Globus pallidus (tissue), 1 donor: Measurements from ENCODE around the gene GRAMD1C.

ENCODE experiments used
- DNase-seq: peaks from one replicate; pipeline ENCODE4 v3.0.0-alpha.2; 2015; ENCODE audit warnings: low spot score

The GRAMD1C gene

DNA sequence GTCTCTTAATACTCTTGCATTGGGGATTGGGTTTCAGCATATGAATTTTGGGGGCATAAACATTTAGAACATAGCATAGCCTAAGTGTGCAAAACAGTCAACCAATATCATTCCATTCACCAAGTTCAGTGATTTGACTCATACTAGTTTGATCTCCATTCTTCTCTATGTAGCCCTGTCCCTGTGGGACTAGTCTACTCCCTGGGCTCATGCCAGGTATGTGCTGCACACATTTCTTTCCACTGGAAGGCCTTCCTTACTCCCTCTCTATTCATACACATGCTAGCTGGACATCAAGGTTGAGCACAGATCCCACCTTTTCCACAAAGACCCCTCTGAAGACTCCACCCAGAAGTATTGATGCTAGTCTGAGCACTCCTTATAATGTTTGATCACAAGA, 114.3 kb downstream of the GRAMD1C start:
- no peak for DNase-seq

DNA sequence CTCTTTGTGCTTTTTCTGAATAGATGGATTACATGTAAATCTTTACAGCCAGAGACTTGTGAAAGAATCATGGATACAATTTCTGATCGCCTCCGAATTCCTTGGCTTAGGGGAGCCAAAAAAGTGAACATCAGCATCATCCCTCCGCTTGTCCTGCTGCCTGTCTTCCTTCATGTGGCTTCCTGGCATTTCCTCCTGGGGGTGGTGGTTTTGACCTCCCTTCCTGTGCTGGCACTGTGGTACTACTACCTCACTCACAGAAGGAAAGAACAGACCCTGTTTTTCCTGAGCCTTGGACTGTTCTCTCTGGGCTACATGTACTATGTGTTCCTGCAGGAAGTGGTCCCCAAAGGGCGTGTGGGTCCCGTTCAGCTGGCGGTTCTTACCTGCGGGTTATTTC, 115.1 kb downstream of the GRAMD1C start:
- DNase-seq = no peak

DNA sequence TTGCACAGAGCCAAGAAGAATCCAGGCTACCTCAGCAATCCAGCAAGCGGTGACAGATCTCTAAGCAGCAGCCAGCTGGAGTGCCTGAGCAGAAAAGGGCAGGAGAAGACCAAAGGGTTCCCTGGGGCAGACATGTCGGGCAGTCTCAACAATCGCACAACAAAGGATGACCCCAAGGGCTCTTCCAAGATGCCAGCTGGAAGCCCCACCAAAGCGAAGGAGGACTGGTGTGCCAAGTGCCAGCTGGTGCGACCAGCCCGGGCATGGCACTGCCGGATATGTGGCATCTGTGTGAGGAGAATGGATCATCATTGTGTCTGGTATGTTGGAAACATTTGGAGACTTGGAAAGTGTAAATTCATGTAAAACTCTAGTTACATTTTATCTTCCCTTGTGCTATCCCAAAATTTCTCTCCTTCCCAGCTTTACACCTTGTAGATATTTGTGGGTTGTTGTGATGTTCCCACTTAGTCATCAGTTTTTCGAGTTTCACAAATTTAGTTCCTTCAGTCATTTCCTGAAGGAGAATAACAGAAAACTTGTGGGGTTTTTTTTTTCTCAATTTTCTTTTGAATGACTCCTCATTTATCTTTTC, 115.6 kb downstream of the GRAMD1C start:
- DNase-seq = peak; percentile 25

DNA sequence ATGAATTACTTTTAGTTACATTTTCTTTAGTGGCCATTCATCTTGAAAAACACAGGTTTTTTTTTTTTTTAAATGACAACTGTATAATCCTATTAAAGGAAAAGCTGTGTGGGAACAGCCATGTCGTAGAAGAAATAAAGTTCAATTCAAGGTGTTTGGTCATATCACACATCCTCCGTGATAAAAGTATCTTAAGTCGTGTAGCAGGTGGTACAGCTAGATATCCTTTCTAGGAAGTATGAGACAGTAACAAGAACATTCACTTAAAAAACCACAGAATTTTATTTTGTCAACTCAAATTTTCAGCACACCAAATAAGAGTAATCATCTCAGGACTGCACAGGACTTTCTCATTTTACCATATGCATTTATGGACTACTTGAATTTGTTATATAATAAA, 125.3 kb downstream of the GRAMD1C start:
- DNase-seq = no peak

DNA sequence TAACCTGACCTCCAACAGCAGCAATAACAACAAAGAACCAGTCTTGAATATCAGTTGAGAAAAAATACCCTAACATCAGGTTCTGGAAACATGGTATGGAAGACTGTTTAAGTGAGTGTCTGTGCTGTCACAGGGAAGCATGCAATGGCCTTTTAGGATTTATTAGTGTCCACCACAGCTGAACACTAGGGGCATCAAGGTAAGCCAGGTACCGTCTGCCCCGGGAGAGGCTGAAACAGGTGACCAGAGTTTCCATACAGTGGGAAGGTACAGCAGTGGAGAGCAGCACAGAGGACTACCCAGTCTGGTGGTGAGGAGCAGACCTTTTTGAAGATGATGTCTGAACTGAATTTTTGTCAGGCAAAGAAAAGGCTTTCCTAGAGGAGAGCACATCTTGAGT, 127.6 kb downstream of the GRAMD1C start:
- no peak for DNase-seq

DNA sequence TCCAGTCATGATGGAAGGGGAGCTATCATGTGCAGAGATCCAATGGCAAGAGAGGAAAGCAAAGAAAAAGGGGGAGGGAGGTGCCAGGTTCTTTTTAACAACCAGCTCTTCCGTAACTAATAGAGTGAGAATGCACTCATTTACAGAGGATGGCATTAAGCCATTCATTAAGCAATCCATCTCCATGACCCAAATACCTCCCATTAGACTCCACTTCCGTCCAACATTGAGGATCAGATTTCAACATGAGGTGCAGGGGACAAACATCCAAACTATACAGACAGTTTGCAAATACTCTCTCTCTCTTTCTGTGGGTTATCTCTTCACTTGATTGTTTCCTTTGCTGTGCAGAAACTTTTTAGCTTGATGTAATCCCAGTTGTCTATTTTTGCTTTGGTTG, 130.4 kb downstream of the GRAMD1C start:
- DNase-seq = peak; percentile 32

DNA sequence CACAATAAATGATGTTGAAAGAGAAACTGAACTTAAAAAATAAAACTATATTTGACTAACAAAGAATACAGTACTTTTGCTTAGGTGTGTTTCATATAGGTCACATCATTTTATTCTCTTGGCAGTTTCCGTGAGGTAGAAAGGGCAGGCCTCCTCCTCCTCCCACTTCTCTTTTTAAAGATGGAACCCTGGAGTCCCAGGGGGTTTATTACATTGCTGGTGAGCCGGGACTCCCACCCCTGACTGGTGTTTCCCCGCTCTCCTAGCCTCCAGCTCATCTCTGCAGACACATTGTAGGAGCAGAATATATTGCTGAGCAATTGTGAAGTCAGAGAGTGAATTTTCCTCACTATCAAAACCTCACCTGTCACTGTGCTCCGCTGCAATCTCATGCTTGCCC, 139.2 kb downstream of the GRAMD1C start:
- DNase-seq = no peak

DNA sequence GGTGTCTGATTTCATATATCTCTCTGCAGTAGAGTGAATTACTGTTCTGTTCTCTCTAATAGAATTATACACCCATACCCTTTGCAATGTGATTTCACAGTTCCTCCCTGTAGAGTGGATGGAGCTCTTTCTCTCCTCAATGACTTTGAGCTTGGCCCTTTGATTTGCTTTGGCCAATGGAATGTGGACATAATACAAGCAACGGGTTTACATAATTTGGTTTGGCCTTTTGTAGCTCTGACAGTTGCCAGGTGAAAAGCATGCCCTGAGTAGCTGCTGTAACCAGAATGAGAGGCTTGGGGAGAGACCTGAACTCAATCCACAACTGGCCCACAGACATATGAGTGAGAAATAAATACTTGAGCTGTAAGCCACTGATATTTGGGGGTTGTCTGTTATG, 141.3 kb downstream of the GRAMD1C start:
- DNase-seq = no peak

DNA sequence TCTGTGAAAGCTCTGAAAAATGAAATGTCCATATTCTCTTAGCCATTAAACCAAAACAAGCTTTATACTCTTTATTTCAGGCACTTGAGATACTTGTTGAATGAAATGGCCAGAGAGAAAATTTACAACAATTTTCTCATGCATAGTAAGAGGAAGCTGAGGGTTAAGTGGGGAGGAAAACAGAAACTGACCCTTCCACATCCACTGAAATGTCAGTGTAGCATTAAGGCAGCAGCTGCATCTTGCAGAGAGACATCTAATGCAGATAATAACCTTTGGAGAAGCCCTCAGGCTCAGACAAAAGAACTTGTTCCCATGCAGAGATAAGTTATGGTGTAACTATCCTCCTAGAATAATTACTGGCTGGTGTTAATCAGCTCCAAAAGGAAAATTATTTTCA, 143.2 kb downstream of the GRAMD1C start:
- DNase-seq = no peak

DNA sequence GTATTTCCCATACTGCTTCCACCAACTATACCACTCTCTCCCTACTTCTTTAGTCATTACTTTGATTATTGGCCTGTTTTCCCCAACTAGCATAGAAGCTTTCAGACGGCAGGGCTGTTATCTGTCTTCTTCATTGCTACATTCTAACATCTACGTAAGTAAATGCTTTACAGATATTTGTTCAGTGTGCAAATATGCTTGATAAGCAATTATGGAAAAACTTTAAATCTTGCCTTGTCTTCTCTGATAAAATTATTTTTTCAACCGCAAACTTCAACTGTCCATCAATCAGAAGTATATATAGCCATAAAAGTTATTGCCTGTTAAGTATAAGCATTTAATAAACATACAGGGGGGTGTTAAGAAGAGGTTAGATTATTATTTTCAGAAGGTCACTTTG, 145.0 kb downstream of the GRAMD1C start:
- no peak for DNase-seq

DNA sequence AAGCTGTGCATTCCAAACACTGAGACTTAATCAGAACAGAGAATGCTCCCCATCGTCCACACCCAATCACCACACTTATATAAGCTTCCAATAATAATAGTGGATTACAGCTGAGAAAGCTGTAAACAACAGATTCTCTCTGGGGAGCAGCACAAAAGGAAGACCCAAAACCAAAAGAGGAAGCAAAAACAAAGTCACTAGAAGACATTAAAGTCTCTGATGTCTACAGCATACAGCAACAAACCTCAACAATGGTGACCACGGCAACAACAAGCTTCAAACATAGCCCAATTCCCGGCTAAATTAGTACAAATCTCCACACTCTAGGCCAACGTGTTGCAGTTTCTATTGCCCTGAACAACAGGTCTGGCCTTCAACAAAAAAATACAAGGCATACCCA, 147.0 kb downstream of the GRAMD1C start:
- no peak for DNase-seq
